CD4-positive, alpha-beta T cell treated with Interleukin-1 beta for 1 hour (primary cell): ENCODE results near the gene SEMA4C.
"Not testable (repeated sequence)": the region's sequence is repeated elsewhere in the genome, so short reads cannot be mapped to it uniquely, and the experiment has no call there.

Source experiments
- DNase-seq, 2 donors: peaks; one replicate each; pipeline ENCODE4 v3.0.0-alpha.2; 2020 to 2022

Gene SEMA4C

GRCh38 chr2:96866149-96866548 lies 3.7 kb downstream of the SEMA4C start:
- DNase-seq: no peak

GRCh38 chr2:96865654-96866053 lies 4.2 kb downstream of the SEMA4C start:
- no peak for DNase-seq

GRCh38 chr2:96864343-96865091 lies 5.4 kb downstream of the SEMA4C start:
- DNase-seq: no peak

GRCh38 chr2:96863575-96864342 lies 6.1 kb downstream of the SEMA4C start:
- DNase-seq: no peak

- DNase-seq: not testable (repeated sequence)
Measured at GRCh38 chr2:96863056-96863455, 6.8 kb downstream of the SEMA4C start.

GRCh38 chr2:96861074-96861473 lies 8.8 kb downstream of the SEMA4C start:
- DNase-seq: no peak

GRCh38 chr2:96860065-96861029 lies 9.5 kb downstream of the SEMA4C start:
- peak; percentile 26 to 31 for DNase-seq

- DNase-seq: no peak
Measured at GRCh38 chr2:96859681-96860064, 10.2 kb downstream of the SEMA4C start.

GRCh38 chr2:96859099-96859649 lies 10.7 kb downstream of the SEMA4C start:
- DNase-seq: no peak

GRCh38 chr2:96857667-96858372 lies 12.1 kb downstream of the SEMA4C start, which contains the start of gene ANKRD39:
Gene ANKRD39 (minus strand): TSS chr2:96858016. CDS start chr2:96857987, 29 bp downstream.
- peak; percentile 97 to 99 for DNase-seq

- no peak for DNase-seq
Measured at GRCh38 chr2:96856776-96857666, 12.9 kb downstream of the SEMA4C start.

- DNase-seq: no peak
Measured at GRCh38 chr2:96853321-96853720, 16.6 kb downstream of the SEMA4C start.

GRCh38 chr2:96852667-96853066 lies 17.2 kb downstream of the SEMA4C start:
- no peak for DNase-seq

GRCh38 chr2:96848264-96848663 lies 21.6 kb downstream of the SEMA4C start:
- DNase-seq: no peak

GRCh38 chr2:96847586-96847985 lies 22.3 kb downstream of the SEMA4C start:
- DNase-seq: no peak

GRCh38 chr2:96846825-96847224 lies 23.1 kb downstream of the SEMA4C start:
- DNase-seq: no peak

GRCh38 chr2:96844405-96844808 lies 25.5 kb downstream of the SEMA4C start:
- no peak for DNase-seq

- DNase-seq: no peak
Measured at GRCh38 chr2:96843538-96844268, 26.2 kb downstream of the SEMA4C start, which contains the start of gene ANKRD23. Gene ANKRD23 (minus strand): TSS chr2:96844021. CDS start chr2:96843992, 29 bp downstream.

- DNase-seq: no peak
Measured at GRCh38 chr2:96842600-96842999, 27.3 kb downstream of the SEMA4C start.
